Stimulated activated naive CD8-positive, alpha-beta T cell treated with anti-CD3 and anti-CD28 coated beads, Interleukin-15, Interleukin-2, amounts not matched to agents 100 ng/mL and 50 ng/mL, for 24 hours (primary cell): ENCODE data around the gene SLC13A5.

Experiments
- H3K27ac Mint-ChIP-seq: one replicate; pipeline ENCODE4 v1.8.0; 2021; ENCODE audit warnings: mild to moderate bottlenecking, mixed read lengths
- H3K27me3 Mint-ChIP-seq: one replicate; pipeline ENCODE4 v1.8.0; 2021; ENCODE audit warnings: mixed read lengths
- H3K36me3 Mint-ChIP-seq: one replicate; pipeline ENCODE4 v1.8.0; 2021; ENCODE audit warnings: low read depth, mixed read lengths
- H3K4me1 Mint-ChIP-seq: one replicate; pipeline ENCODE4 v1.8.0; 2021; ENCODE audit warnings: low read depth, mixed read lengths
- H3K4me3 Mint-ChIP-seq: one replicate; pipeline ENCODE4 v1.8.0; 2021; ENCODE audit warnings: mild to moderate bottlenecking, mixed read lengths
- H3K9me3 Mint-ChIP-seq: one replicate; pipeline ENCODE4 v1.8.0; 2021; ENCODE audit warnings: mixed read lengths

The SLC13A5 gene

DNA sequence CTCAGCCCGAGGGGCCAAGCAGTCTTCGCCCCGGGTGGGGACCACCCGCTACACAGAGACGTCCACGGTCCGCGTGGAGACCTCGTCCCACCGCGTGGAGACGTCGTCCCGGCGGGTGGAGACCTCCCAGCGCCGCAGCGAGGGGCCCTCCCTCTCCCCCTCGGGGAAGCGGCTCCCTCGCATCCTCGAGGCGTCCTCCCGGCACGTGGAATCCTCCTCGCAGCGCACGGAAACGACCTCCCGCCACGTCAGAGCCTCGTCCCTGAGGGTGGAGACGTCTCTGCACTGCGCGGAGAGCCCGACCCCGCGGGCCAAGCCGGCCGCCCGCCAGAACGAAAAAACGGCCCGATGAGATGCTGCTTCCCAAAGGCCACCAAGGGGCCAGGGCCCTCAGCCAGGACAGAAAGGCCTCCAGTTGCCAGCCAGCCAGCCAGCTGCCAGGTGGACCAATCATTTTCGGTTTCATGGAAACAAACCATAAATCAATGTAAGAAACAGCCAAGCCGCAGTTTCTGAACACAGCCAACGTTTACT lies 61.2 kb downstream of the SLC13A5 start:
- Mint-ChIP-seq H3K4me1 (peaks cover 70% of the 10 kb centered on the region), H3K27me3 (peaks cover 17% of the 10 kb centered on the region), H3K27ac (peak overlapping the region; percentile 16), H3K36me3 (peaks cover 36% of the 10 kb centered on the region), H3K9me3 (no peaks in the 10 kb centered on the region), H3K4me3 (peak overlapping the region; percentile 93)

DNA sequence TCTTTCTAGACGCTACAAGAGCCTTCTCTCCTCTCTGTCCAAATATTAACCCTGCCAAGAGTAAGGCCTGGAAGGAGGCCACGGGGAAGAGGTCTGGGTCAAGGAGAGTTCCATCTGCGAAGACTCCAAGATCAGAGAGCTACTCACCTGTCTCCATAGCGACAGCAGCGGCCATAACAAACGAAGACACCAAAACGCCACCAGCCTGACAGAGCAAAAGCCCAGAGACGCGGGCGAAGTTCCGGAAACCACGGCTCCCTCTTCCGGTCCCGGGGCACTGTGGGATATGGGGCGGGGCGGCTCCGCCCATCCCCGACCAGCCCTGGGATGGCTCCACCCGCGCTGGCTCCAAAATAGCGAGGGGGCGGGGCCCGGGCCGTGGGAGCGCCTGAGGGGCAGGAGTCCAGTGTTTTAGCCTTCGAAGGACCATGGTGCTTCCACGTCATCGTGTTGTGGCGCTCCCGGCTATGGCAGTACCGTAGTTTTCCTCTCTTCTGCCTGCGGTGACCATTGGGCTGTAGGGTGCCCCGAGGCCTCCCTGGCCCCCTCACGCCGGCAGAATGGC lies 61.7 kb downstream of the SLC13A5 start, which contains the start of the genes C17orf100 and MED31:
Gene C17orf100 (plus strand): TSS at position 409 of the 565 bp plus-strand sequence. CDS start 152 bp downstream, at position 561.
Gene MED31 (minus strand): TSS at position 252 of the 565 bp plus-strand sequence. CDS start 77 bp downstream, at position 175.
- Mint-ChIP-seq H3K4me3 (peak within 1 kb of the TSS; percentile 93), H3K27me3 (peaks cover 17% of the 10 kb centered on the region), H3K36me3 (peaks cover 40% of the 10 kb centered on the region), H3K4me1 (peaks cover 73% of the 10 kb centered on the region), H3K9me3 (no peaks in the 10 kb centered on the region), H3K27ac (peak within 1 kb of the TSS; percentile 96)

DNA sequence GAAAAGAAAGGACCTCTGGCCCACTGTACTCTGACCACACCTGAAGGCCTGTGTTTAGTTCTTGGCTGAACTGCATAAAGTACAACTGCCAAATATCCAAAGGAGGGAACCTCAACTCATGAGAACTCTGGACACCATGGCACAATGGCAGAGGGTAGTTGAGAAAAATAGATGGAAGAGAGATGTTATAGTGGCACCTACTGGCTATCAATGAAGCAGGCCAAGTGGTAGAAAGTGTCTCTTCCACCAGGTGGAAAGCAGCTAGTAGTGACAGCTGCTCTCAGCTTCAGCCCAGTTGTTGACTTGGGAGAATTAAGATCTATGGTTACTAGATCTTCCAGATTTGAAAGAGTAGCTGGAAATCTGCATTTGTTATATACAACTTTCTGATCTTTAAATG lies 65.0 kb downstream of the SLC13A5 start:
- H3K27ac Mint-ChIP-seq, result no peak overlapping the region
- no peaks in the 10 kb centered on the region for H3K9me3 Mint-ChIP-seq
- peaks cover under 1% of the 10 kb centered on the region for H3K27me3 Mint-ChIP-seq
- H3K4me3 Mint-ChIP-seq, result no peak overlapping the region
- peaks cover 66% of the 10 kb centered on the region for H3K36me3 Mint-ChIP-seq
- H3K4me1 Mint-ChIP-seq, result peaks cover 76% of the 10 kb centered on the region

DNA sequence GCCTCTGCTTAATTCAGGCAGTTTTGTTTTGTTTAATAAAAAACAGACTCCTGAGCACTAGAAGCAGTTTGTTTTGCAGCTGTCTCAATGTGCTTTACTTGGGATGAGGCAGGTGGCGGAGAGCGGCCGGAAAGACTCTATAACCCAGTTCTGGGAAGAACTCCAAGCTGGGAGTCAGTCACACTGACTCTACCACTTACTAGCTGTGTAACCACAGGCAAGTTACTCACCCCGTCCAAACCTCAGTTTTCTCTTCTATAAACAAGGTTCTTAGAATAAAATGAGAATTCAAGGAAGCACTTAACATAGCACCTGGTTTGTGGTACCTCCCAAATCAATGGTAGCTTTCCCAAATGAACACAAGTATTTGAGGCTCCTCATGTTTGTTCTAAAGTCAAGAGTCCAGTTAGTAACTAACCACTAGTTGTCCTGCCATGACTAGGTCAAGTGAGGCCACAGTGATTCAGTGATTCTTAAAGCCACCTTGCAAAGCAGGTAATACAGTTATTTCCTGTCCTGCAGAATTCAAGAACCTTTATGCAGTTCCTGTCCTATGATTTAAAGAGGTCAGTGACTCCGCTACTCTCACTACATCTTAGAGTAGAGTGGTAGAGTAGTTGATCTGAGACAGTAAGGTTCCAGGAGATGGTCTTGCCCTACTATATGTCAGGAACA lies 69.6 kb downstream of the SLC13A5 start:
- H3K27ac Mint-ChIP-seq, result peak overlapping the region; percentile 99
- H3K4me3 Mint-ChIP-seq, result peak overlapping the region; percentile 17
- peaks cover 76% of the 10 kb centered on the region for H3K4me1 Mint-ChIP-seq
- H3K36me3 Mint-ChIP-seq, result peaks cover 67% of the 10 kb centered on the region
- no peaks in the 10 kb centered on the region for H3K9me3 Mint-ChIP-seq
- no peaks in the 10 kb centered on the region for H3K27me3 Mint-ChIP-seq

DNA sequence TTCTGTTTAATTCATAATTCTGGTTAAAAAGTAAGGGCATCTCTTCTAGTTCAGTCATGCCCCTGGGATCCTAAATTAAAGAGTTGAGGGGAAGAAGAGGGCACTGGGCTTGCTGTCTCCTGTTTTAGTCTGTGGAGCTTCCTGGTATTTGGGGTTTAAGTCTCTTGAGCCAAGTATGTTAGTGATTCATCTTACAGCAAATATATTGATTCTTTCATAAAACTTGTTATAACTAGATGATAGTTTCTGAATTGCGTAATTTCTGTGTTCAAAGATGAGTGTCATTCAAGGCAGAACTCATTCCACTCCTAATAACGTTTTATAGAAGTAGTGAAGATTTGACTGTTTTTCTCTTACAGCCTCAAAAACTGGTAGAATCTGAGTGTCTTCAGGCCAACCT lies 70.6 kb downstream of the SLC13A5 start:
- no peaks in the 10 kb centered on the region for H3K27me3 Mint-ChIP-seq
- H3K27ac Mint-ChIP-seq, result peak overlapping the region; percentile 99
- peaks cover 76% of the 10 kb centered on the region for H3K4me1 Mint-ChIP-seq
- H3K36me3 Mint-ChIP-seq, result peaks cover 58% of the 10 kb centered on the region
- no peaks in the 10 kb centered on the region for H3K9me3 Mint-ChIP-seq
- peak overlapping the region; percentile 99 for H3K4me3 Mint-ChIP-seq

DNA sequence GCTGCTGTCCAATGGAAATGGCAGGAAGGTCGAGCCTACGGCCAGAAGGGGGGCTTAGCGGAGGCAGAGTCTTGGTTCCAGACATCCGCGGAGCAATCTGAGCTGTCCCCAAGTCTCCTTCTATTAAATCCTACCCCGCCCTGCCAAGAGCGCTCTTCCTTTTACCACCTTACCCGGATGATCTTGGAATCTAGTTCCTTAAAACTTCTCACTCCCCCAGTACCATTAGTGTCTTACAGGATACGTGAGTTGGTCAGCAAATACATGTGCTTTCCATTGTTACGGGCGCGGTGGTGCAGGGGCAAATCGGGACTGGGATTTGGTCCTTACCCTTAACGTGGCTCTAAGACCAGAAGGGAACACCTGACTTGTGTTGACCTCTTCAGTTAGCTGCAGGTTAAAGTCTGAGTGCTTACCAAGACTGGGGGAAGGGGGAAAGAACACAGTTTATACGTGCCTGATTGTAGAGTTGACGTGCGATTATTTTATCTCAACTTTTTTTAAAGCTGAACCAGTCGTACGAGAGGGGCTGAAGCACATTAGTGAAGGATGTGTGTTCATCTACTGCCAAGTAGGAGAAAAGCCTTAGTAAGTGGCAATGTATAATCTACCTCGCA lies 71.8 kb downstream of the SLC13A5 start:
- peaks cover 70% of the 10 kb centered on the region for H3K4me1 Mint-ChIP-seq
- peaks cover 47% of the 10 kb centered on the region for H3K36me3 Mint-ChIP-seq
- H3K4me3 Mint-ChIP-seq, result peak overlapping the region; percentile 99

DNA sequence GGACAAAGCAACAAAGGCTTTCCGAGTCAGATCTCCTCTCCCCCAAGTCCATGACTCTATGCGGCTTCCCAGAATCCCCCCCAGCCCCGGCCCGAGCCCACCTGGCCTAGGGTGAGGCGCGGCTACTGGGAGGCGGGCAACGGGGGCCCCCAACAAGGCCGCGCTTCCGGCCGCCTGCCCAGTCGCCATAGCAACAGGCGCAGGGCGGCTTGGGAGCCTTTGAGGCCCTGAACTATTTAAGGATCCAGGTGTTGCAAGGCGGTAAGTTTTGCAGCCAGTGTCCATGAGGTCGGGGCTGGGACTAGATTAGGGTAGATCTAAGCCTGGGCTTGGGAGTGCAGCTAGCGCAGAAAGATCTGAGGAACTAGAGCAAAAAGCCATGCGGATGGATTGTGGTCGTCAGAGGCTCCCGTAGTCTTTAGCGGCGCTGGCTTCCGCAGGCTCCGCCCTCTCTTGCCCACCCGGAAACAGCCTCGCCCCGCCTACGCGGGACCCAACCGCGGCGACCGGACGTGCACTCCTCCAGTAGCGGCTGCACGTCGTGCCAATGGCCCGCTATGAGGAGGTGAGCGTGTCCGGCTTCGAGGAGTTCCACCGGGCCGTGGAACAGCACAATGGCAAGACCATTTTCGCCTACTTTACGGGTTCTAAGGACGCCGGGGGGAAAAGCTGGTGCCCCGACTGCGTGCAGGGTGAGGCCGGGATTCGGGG lies 72.5 kb downstream of the SLC13A5 start, which contains the start of the genes KIAA0753 and TXNDC17:
Gene KIAA0753 (minus strand): TSS at position 176 of the 711 bp plus-strand sequence. CDS start 5,608 bp downstream, outside the sequence.
Gene TXNDC17 (plus strand): TSS at position 525 of the 711 bp plus-strand sequence. CDS start 23 bp downstream, at position 548.
- Mint-ChIP-seq H3K9me3 (no peaks in the 10 kb centered on the region), H3K27ac (peak within 1 kb of the TSS; percentile 99), H3K4me3 (peak within 1 kb of the TSS; percentile 99), H3K4me1 (peaks cover 66% of the 10 kb centered on the region), H3K36me3 (peaks cover 40% of the 10 kb centered on the region), H3K27me3 (no peaks in the 10 kb centered on the region)

More for the DNA sequence above, 71.8 kb downstream of the SLC13A5 start:
- Mint-ChIP-seq H3K9me3 (no peaks in the 10 kb centered on the region), H3K27me3 (no peaks in the 10 kb centered on the region), H3K27ac (peak overlapping the region; percentile 99)

DNA sequence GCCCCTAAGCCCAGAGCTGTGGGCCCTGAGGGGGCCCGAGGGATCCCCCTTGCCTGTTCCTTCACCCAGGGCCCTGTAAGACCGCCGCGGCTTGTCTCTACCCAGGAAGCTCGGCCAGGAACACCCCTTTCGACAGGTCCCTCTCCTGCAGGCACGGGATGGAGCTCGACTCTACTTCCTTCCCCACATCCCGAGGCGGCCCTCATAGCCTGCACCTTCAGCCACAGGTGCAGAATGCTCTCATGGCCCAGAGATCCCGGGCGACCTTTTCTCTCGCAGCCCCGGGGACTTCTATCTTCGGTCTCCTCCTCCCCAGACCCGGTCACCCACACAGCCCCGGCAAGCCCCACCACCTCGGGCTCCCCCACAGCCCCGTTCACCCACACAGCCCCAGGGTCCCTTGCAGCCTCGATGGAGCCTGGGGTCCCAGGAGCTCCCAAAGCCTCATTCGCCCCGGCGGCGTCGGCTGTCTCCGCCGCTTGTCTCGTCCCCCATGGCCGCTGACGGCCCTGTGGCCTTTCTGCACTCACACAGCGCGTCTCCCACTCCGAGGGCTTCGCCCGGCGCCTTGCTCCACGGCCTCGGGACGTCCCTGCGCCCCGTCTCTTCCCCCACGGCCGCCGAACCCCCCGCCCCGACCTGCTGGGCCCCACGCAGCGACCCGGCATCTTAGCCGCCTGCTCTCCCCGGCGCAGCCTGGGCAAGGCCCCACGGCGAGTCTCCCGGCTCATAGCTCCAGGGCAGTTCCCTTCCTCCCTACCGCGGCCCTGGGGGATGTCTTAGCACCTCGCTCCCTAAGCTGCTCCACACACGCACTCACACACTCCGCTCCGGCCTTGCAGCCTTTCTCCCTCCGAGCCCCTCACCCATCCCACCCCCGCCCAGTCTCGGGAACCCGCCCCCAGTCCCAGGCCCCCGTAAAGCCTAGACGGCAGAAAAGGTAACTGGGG lies 73.3 kb downstream of the SLC13A5 start:
- peaks cover 61% of the 10 kb centered on the region for H3K4me1 Mint-ChIP-seq

DNA sequence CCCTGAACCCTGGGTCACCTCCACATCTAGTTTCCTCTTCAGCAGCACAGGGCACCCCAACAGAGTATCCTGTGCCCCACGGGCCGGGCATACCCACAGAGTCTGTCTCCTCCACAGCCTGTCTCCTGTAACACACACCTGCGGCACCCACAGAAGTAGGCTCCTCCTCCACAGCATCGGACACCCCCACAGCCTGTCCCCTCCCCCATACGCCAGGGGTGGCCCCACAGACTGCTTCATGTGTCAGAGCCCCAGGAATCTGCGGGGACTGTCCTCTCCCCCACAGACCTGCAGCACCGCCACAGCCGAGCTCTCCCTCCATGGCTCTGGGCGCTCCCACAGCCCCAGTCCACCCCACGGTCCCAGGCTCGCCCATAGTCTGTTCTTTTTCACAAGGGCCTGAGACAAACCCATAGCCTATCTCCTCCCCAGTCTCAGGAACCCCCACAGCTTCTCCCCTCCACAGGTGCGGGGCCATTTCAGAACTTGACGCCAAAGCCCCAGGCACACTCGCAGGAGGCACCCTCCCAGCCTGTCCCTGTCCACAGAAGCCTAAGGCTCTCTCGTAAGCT lies 74.1 kb downstream of the SLC13A5 start:
- no peaks in the 10 kb centered on the region for H3K9me3 Mint-ChIP-seq
- peaks cover 53% of the 10 kb centered on the region for H3K4me1 Mint-ChIP-seq
- H3K27ac Mint-ChIP-seq, result no peak overlapping the region
- peak overlapping the region; percentile 99 for H3K4me3 Mint-ChIP-seq
- peaks cover 36% of the 10 kb centered on the region for H3K36me3 Mint-ChIP-seq
- no peaks in the 10 kb centered on the region for H3K27me3 Mint-ChIP-seq

More for the DNA sequence above, 73.3 kb downstream of the SLC13A5 start:
- H3K4me3 Mint-ChIP-seq, result peak overlapping the region; percentile 99
- no peaks in the 10 kb centered on the region for H3K9me3 Mint-ChIP-seq
- no peaks in the 10 kb centered on the region for H3K27me3 Mint-ChIP-seq
- H3K36me3 Mint-ChIP-seq, result peaks cover 36% of the 10 kb centered on the region
- H3K27ac Mint-ChIP-seq, result peak overlapping the region; percentile 99

DNA sequence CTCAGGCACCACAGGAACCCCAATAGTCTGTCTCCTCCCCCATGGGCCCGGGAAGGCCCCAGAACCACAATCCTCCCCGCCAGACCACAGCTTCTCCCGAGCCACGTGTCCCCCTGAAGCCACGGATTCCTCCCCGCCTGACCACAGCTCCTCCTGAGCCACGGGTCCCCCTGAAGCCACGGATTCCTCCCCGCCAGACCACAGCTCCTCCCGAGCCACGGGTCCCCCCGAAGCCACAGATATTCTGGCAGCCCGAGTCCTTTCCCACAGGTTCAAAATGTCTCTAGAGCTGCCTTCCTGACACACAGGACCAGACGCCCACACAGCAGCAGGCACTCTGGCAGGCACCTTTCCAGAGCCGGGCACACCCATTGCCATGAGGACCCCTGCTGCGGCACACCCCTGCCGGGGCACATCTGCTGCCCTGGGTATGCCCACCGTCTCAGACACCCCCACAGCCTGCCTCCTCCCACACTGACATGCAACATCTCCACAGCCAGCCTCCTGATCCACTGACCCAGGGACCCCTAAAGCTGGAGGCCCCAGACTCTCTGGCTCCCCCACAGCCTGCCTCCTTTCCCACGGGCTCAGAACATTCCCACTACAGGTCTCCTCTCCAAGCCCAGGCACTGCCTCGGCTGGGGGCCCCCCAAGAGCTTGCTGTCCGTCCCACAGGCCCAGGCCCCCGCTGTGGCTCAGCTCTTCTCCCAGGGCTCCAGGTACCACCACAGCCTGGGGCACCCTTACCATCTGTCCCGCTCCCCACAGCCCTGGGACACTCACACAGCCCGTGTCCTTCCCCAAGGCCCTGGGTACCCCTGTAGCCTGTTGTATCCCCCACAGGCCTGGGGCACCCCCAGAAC lies 74.9 kb downstream of the SLC13A5 start:
- Mint-ChIP-seq H3K27me3 (no peaks in the 10 kb centered on the region), H3K27ac (peak overlapping the region; percentile 45), H3K4me1 (peaks cover 45% of the 10 kb centered on the region), H3K4me3 (no peak overlapping the region), H3K36me3 (peaks cover 35% of the 10 kb centered on the region), H3K9me3 (no peaks in the 10 kb centered on the region)

DNA sequence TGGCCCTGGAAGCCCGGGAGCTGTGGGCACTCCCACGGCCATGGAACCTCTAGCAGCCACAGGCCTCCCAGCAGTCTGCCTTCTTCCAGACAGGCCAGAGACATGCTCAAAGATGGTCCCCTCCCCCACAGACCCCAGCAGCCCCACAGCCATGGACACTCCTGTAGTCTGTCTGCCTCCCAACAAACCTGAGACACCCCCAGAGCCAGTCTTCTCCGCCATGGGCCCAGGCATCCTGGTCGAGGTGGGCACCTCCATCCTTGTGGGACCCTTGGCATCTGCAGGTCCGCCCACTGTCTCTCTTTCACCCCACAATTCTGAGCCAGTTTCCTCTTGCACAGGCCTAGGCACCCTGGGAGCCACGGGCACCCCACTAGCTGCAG lies 75.7 kb downstream of the SLC13A5 start:
- no peaks in the 10 kb centered on the region for H3K9me3 Mint-ChIP-seq
- H3K36me3 Mint-ChIP-seq, result peaks cover 35% of the 10 kb centered on the region
- no peak overlapping the region for H3K4me3 Mint-ChIP-seq
- H3K27me3 Mint-ChIP-seq, result no peaks in the 10 kb centered on the region
- peaks cover 37% of the 10 kb centered on the region for H3K4me1 Mint-ChIP-seq
- H3K27ac Mint-ChIP-seq, result no peak overlapping the region

DNA sequence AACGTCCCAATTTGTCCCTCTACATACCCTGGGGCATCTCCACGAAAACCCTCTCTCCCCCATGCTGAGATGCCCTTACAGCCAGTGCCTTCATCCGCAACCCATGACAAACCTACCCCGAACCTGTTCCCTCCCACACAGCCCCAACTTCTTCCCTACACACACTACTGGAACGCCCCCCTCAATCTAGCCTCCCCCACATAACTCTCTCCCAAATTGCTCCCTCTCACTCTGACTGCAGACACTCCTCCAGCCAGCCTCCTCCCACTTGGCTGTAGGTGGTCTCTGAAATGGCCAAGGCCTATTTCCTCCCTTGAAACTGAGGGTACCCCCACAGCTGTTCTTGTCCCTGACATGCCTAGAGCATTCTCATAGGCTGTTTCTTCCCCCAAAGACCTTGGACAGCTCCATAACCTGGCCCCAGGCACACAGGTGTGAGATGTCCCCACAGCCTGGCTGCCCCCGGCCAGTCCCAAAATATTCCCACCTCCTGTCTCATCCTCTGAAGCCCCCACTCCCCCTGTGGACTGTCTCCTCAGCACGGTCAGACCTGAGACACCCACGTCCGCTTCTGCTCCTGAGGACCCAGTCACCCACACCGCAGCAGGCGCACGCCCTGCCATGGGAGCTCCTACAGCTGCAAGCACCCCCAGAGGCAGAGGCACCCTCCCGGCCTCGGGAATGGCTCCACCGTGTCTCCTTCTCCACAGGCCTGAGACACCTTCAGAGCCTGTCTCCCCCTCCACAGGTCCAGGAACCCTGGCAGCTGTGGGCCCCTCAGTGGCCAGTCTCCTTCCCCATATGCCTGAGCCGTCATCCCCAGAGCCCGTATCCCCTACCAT lies 76.3 kb downstream of the SLC13A5 start:
- Mint-ChIP-seq H3K9me3 (no peaks in the 10 kb centered on the region), H3K36me3 (peaks cover 36% of the 10 kb centered on the region), H3K4me1 (peaks cover 30% of the 10 kb centered on the region), H3K27ac (no peak overlapping the region), H3K4me3 (no peak overlapping the region), H3K27me3 (no peaks in the 10 kb centered on the region)
